ENCODE data around the gene RXFP1. TPM values are rescaled to one million over a fixed set of nuclear protein-coding genes. Genes with fewer than 3 reads are reported as not detected.

Gene RXFP1
- total RNA-seq, 1 experiment from 2014 or later = 0.48 TPM

DNA sequence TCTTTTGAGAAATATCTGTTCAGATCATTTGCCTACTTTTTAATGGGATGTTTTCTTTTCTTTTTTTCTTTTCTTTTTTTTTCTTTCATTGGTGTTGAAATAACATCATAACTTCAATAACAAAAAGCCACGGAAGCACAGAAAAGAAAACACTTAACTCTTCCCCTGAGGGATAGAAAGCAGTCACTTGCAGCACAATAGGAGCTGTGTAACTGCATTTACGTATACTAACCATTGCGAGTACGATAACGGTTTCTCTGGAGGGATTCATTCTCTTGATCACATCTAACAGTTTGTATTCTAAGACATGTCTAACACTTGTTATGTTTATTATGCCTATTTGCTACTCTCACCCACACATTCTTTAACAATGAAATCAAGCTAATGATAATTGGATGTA lies 122.7 kb downstream of the RXFP1 start:
- no peak for ATAC-seq
- Mint-ChIP-seq H3K27ac (no peak overlapping the region), H3K4me3 (no peak overlapping the region), H3K9me3 (peaks cover 20% of the 10 kb centered on the region), H3K27me3 (ENCODE audit: low read depth) (no peaks in the 10 kb centered on the region; the same call in 1 of the 2 replicates), H3K36me3 (peaks cover 2% of the 10 kb centered on the region; the same call in 1 of the 2 replicates), H3K4me1 (peaks cover 7% of the 10 kb centered on the region)
- no peak for TF ChIP-seq RORB (CRISPR knock-in tag; IDR thresholded peaks at IDR 0.05)
- TF ChIP-seq HMGA2 (CRISPR knock-in tag; IDR thresholded peaks at IDR 0.05) = no peak
- TF ChIP-seq, protein P1, sequence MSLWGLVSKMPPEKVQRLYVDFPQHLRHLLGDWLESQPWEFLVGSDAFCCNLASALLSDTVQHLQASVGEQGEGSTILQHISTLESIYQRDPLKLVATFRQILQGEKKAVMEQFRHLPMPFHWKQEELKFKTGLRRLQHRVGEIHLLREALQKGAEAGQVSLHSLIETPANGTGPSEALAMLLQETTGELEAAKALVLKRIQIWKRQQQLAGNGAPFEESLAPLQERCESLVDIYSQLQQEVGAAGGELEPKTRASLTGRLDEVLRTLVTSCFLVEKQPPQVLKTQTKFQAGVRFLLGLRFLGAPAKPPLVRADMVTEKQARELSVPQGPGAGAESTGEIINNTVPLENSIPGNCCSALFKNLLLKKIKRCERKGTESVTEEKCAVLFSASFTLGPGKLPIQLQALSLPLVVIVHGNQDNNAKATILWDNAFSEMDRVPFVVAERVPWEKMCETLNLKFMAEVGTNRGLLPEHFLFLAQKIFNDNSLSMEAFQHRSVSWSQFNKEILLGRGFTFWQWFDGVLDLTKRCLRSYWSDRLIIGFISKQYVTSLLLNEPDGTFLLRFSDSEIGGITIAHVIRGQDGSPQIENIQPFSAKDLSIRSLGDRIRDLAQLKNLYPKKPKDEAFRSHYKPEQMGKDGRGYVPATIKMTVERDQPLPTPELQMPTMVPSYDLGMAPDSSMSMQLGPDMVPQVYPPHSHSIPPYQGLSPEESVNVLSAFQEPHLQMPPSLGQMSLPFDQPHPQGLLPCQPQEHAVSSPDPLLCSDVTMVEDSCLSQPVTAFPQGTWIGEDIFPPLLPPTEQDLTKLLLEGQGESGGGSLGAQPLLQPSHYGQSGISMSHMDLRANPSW (CRISPR knock-in tag; conservative IDR thresholded peaks at IDR 0.05; ENCODE audit: low read depth) = no peak
- TF ChIP-seq ZNF232 (CRISPR knock-in tag; IDR thresholded peaks at IDR 0.05) = no peak
- TF ChIP-seq PRRX2 (CRISPR knock-in tag; IDR thresholded peaks at IDR 0.05) = no peak
- TF ChIP-seq EMX1 (CRISPR knock-in tag; IDR thresholded peaks at IDR 0.05) = no peak
- TF ChIP-seq, protein P2, sequence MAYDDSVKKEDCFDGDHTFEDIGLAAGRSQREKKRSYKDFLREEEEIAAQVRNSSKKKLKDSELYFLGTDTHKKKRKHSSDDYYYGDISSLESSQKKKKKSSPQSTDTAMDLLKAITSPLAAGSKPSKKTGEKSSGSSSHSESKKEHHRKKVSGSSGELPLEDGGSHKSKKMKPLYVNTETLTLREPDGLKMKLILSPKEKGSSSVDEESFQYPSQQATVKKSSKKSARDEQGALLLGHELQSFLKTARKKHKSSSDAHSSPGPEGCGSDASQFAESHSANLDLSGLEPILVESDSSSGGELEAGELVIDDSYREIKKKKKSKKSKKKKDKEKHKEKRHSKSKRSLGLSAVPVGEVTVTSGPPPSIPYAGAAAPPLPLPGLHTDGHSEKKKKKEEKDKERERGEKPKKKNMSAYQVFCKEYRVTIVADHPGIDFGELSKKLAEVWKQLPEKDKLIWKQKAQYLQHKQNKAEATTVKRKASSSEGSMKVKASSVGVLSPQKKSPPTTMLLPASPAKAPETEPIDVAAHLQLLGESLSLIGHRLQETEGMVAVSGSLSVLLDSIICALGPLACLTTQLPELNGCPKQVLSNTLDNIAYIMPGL (CRISPR knock-in tag; IDR thresholded peaks at IDR 0.05) = no peak
- TF ChIP-seq, protein P3, sequence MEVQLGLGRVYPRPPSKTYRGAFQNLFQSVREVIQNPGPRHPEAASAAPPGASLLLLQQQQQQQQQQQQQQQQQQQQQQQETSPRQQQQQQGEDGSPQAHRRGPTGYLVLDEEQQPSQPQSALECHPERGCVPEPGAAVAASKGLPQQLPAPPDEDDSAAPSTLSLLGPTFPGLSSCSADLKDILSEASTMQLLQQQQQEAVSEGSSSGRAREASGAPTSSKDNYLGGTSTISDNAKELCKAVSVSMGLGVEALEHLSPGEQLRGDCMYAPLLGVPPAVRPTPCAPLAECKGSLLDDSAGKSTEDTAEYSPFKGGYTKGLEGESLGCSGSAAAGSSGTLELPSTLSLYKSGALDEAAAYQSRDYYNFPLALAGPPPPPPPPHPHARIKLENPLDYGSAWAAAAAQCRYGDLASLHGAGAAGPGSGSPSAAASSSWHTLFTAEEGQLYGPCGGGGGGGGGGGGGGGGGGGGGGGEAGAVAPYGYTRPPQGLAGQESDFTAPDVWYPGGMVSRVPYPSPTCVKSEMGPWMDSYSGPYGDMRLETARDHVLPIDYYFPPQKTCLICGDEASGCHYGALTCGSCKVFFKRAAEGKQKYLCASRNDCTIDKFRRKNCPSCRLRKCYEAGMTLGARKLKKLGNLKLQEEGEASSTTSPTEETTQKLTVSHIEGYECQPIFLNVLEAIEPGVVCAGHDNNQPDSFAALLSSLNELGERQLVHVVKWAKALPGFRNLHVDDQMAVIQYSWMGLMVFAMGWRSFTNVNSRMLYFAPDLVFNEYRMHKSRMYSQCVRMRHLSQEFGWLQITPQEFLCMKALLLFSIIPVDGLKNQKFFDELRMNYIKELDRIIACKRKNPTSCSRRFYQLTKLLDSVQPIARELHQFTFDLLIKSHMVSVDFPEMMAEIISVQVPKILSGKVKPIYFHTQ (CRISPR knock-in tag; IDR thresholded peaks at IDR 0.05) = no peak
- TF ChIP-seq, protein P4, sequence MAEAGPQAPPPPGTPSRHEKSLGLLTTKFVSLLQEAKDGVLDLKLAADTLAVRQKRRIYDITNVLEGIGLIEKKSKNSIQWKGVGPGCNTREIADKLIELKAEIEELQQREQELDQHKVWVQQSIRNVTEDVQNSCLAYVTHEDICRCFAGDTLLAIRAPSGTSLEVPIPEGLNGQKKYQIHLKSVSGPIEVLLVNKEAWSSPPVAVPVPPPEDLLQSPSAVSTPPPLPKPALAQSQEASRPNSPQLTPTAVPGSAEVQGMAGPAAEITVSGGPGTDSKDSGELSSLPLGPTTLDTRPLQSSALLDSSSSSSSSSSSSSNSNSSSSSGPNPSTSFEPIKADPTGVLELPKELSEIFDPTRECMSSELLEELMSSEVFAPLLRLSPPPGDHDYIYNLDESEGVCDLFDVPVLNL (CRISPR knock-in tag; IDR thresholded peaks at IDR 0.05; ENCODE audit: borderline replicate concordance, low read depth) = no peak
- ChIA-PET POLR2A (no interaction called here), CTCF (no interaction called here)
- DNase-seq (ENCODE audit: low spot score) = no peak

DNA sequence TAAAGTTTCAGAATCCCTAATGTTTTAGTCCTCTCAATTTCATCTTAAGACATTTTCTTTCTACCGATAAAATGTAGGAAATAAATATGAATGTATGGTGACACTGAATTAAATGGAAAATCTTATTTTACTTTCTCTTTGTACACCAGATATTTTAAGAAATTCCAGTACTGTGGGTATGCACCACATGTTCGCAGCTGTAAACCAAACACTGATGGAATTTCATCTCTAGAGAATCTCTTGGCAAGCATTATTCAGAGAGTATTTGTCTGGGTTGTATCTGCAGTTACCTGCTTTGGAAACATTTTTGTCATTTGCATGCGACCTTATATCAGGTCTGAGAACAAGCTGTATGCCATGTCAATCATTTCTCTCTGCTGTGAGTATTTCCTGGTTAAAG lies 123.1 kb downstream of the RXFP1 start:
- no peak overlapping the region for H3K4me3 Mint-ChIP-seq
- H3K27ac Mint-ChIP-seq = no peak overlapping the region
- TF ChIP-seq ZNF219 (CRISPR knock-in tag; IDR thresholded peaks at IDR 0.05; ENCODE audit: borderline replicate concordance) (no peak), PRRX2 (CRISPR knock-in tag; IDR thresholded peaks at IDR 0.05) (no peak), SOX15 (CRISPR knock-in tag; IDR thresholded peaks at IDR 0.05) (no peak), RORB (CRISPR knock-in tag; IDR thresholded peaks at IDR 0.05) (no peak), NR2C2 (CRISPR knock-in tag; IDR thresholded peaks at IDR 0.05) (no peak)
- TF ChIP-seq, protein P5, sequence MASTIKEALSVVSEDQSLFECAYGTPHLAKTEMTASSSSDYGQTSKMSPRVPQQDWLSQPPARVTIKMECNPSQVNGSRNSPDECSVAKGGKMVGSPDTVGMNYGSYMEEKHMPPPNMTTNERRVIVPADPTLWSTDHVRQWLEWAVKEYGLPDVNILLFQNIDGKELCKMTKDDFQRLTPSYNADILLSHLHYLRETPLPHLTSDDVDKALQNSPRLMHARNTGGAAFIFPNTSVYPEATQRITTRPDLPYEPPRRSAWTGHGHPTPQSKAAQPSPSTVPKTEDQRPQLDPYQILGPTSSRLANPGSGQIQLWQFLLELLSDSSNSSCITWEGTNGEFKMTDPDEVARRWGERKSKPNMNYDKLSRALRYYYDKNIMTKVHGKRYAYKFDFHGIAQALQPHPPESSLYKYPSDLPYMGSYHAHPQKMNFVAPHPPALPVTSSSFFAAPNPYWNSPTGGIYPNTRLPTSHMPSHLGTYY (CRISPR knock-in tag; IDR thresholded peaks at IDR 0.05) = no peak
- TF ChIP-seq, protein P6, sequence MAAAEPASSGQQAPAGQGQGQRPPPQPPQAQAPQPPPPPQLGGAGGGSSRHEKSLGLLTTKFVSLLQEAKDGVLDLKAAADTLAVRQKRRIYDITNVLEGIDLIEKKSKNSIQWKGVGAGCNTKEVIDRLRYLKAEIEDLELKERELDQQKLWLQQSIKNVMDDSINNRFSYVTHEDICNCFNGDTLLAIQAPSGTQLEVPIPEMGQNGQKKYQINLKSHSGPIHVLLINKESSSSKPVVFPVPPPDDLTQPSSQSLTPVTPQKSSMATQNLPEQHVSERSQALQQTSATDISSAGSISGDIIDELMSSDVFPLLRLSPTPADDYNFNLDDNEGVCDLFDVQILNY (CRISPR knock-in tag; IDR thresholded peaks at IDR 0.05) = no peak
- ChIA-PET POLR2A (no interaction called here), CTCF (interaction anchor here (0.9 to 1.0 kb wide), 2 partner anchors 13 to 389 kb away, joined by 3 read pairs; no protein-coding TSS in a partner anchor)
- peaks cover 2% of the 10 kb centered on the region; the same call in 1 of the 2 replicates for H3K36me3 Mint-ChIP-seq
- peaks cover 7% of the 10 kb centered on the region for H3K4me1 Mint-ChIP-seq
- no peak for DNase-seq (ENCODE audit: low spot score)
- peaks cover 20% of the 10 kb centered on the region for H3K9me3 Mint-ChIP-seq
- no peaks in the 10 kb centered on the region; the same call in 1 of the 2 replicates for H3K27me3 Mint-ChIP-seq (ENCODE audit: low read depth)
- no peak for ATAC-seq

All from WTC11 (cell line).